Measurements from ENCODE around the gene DYNC1H1. TPM values are rescaled to one million over a fixed set of nuclear protein-coding genes. Genes with fewer than 3 reads are reported as not detected.
A peak's percentile ranks its signal among the peaks of the same experiment; 100 is the strongest.

The DYNC1H1 gene
- total and polyA plus RNA-seq, 2 experiments from 2014 or later, result 158 to 434 TPM

- Histone ChIP-seq H3K9me3 (ENCODE audit: low read depth) (no peaks in the 10 kb centered on the region), H3K4me3 (no peak overlapping the region), H3K27me3 (no peaks in the 10 kb centered on the region), H3K4me1 (ENCODE audit: low read depth) (peaks cover 5% of the 10 kb centered on the region), H3K27ac (no peak overlapping the region), H3K36me3 (no peaks in the 10 kb centered on the region)
- DNase-seq (ENCODE audit: low read depth in 1 of 2, low spot score in 1 of 2), result peak; percentile 82 to 85
- TF ChIP-seq CTCF (IDR thresholded peaks at IDR 0.05; ENCODE audit: low read depth, low read length), result peak; percentile 89
These were observed 3.2 kb upstream of the DYNC1H1 start for GRCh38 chr14:101961011-101961721.

- no peaks in the 10 kb centered on the region for H3K36me3 ChIP-seq
- no peak for TF ChIP-seq CTCF (IDR thresholded peaks at IDR 0.05; ENCODE audit: low read depth, low read length)
- no peak overlapping the region for H3K27ac ChIP-seq
- no peak for DNase-seq (ENCODE audit: low read depth in 1 of 2, low spot score in 1 of 2)
- no peaks in the 10 kb centered on the region for H3K27me3 ChIP-seq
- no peak overlapping the region for H3K4me3 ChIP-seq
- H3K9me3 ChIP-seq (ENCODE audit: low read depth), result no peaks in the 10 kb centered on the region
- peaks cover 11% of the 10 kb centered on the region for H3K4me1 ChIP-seq (ENCODE audit: low read depth)
These were observed 2.4 kb upstream of the DYNC1H1 start for GRCh38 chr14:101961746-101962502.

- H3K36me3 ChIP-seq, result no peaks in the 10 kb centered on the region
- TF ChIP-seq CTCF (IDR thresholded peaks at IDR 0.05; ENCODE audit: low read depth, low read length), result no peak
- H3K4me1 ChIP-seq (ENCODE audit: low read depth), result peaks cover 12% of the 10 kb centered on the region
- no peaks in the 10 kb centered on the region for H3K27me3 ChIP-seq
- no peak overlapping the region for H3K27ac ChIP-seq
- H3K4me3 ChIP-seq, result no peak overlapping the region
- DNase-seq (ENCODE audit: low read depth in 1 of 2, low spot score in 1 of 2), result peak in 1 of 2 donors; percentile 86
- H3K9me3 ChIP-seq (ENCODE audit: low read depth), result no peaks in the 10 kb centered on the region
These were observed 1.9 kb upstream of the DYNC1H1 start for GRCh38 chr14:101962503-101962874.

- no peak for DNase-seq (ENCODE audit: low read depth in 1 of 2, low spot score in 1 of 2)
- TF ChIP-seq CTCF (IDR thresholded peaks at IDR 0.05; ENCODE audit: low read depth, low read length), result no peak
- no peaks in the 10 kb centered on the region for H3K36me3 ChIP-seq
- no peaks in the 10 kb centered on the region for H3K27me3 ChIP-seq
- peaks cover 12% of the 10 kb centered on the region for H3K4me1 ChIP-seq (ENCODE audit: low read depth)
- H3K9me3 ChIP-seq (ENCODE audit: low read depth), result no peaks in the 10 kb centered on the region
- no peak overlapping the region for H3K27ac ChIP-seq
- no peak overlapping the region for H3K4me3 ChIP-seq
These were observed 1.3 kb upstream of the DYNC1H1 start for GRCh38 chr14:101963052-101963451.

- DNase-seq (ENCODE audit: low read depth in 1 of 2, low spot score in 1 of 2), result no peak
- Histone ChIP-seq H3K4me3 (no peak overlapping the region), H3K27ac (no peak overlapping the region), H3K9me3 (ENCODE audit: low read depth) (no peaks in the 10 kb centered on the region), H3K4me1 (ENCODE audit: low read depth) (peaks cover 12% of the 10 kb centered on the region), H3K36me3 (no peaks in the 10 kb centered on the region), H3K27me3 (no peaks in the 10 kb centered on the region)
- no peak for TF ChIP-seq CTCF (IDR thresholded peaks at IDR 0.05; ENCODE audit: low read depth, low read length)
These were observed 597 bp upstream of the DYNC1H1 start for GRCh38 chr14:101963656-101964296.
